CD14-positive monocyte (primary cell): ENCODE measurements around the gene ZC3H8. TPM values are rescaled to one million over a fixed set of nuclear protein-coding genes. Genes with fewer than 3 reads are reported as not detected.

Source experiments
- DNase-seq, 3 donors: peaks; one replicate each; pipeline ENCODE4 v3.0.0-alpha.2; 2011 to 2022
- H2AFZ ChIP-seq: 2 replicates; pipeline ENCODE4 v1.6.0; 2012; ENCODE audit warnings: mild to moderate bottlenecking, low read depth, low read length, inconsistent platforms; ENCODE audit not compliant: insufficient read depth, poor library complexity, severe bottlenecking
- H3K27ac ChIP-seq, 2 donors: 1 replicate in 1 of 2; 2 replicates in 1 of 2; pipeline ENCODE4 v1.5.1; 2012 to 2013; ENCODE audit warnings: low read length in 2 of 2, control low read depth in 1 of 2, inconsistent platforms in 1 of 2, low read depth in 1 of 2, mild to moderate bottlenecking in 1 of 2
- H3K27me3 ChIP-seq, 2 donors: one replicate each; pipeline versions ENCODE4 v1.6.0 to v1.6.1; 2011 to 2013; ENCODE audit warnings: low read length in 2 of 2; ENCODE audit not compliant: control insufficient read depth in 2 of 2, insufficient read depth in 2 of 2
- H3K36me3 ChIP-seq, 2 donors: replicated peaks in 1 of 2; 1 replicate in 1 of 2; 2 replicates in 1 of 2; pipeline versions ENCODE4 v1.5.1 to v1.6.1; 2012 to 2013; ENCODE audit warnings: low read length in 2 of 2, control low read depth in 1 of 2, inconsistent platforms in 1 of 2, mild to moderate bottlenecking in 1 of 2; ENCODE audit not compliant: insufficient read depth in 2 of 2, control insufficient read depth in 1 of 2
- H3K4me1 ChIP-seq, 2 donors: 1 replicate in 1 of 2; 2 replicates in 1 of 2; pipeline versions ENCODE4 v1.5.1 to v1.6.1; 2012 to 2013; ENCODE audit warnings: low read length in 2 of 2, control low read depth in 1 of 2, inconsistent platforms in 1 of 2, mild to moderate bottlenecking in 1 of 2, moderate library complexity in 1 of 2; ENCODE audit not compliant: insufficient read depth in 2 of 2, control insufficient read depth in 1 of 2
- H3K4me2 ChIP-seq: replicated peaks from 2 replicates; pipeline ENCODE3; 2012; ENCODE audit warnings: low read length, moderate library complexity, mild to moderate bottlenecking; ENCODE audit not compliant: poor library complexity, severe bottlenecking; ENCODE audit errors: extremely low read depth
- H3K4me3 ChIP-seq, 3 experiments: fragments of 200-600 bp in 1 of 3; sonication (generic) in 1 of 3; replicated peaks in 1 of 3; 1 replicate in 2 of 3; 2 replicates in 1 of 3; pipeline ENCODE4 v1.5.1; 2011 to 2013; ENCODE audit warnings: low read length in 3 of 3, mild to moderate bottlenecking in 3 of 3, control low read depth in 2 of 3, low read depth in 2 of 3, inconsistent platforms in 1 of 3, moderate library complexity in 1 of 3
- H3K79me2 ChIP-seq: 2 replicates; pipeline ENCODE4 v1.6.0; 2012; ENCODE audit warnings: mild to moderate bottlenecking, control low read depth, inconsistent platforms, low read length, moderate library complexity; ENCODE audit not compliant: insufficient read depth
- H3K9ac ChIP-seq: 2 replicates; pipeline ENCODE4 v1.6.0; 2017; ENCODE audit warnings: low read length, mild to moderate bottlenecking; ENCODE audit not compliant: insufficient read depth, poor library complexity, severe bottlenecking
- H3K9me3 ChIP-seq, 2 donors: replicated peaks in 1 of 2; 1 replicate in 1 of 2; 2 replicates in 1 of 2; pipeline versions ENCODE4 v1.5.1 to v1.6.1; 2012 to 2013; ENCODE audit warnings: low read length in 2 of 2, control low read depth in 1 of 2; ENCODE audit not compliant: control insufficient read depth in 1 of 2, insufficient read depth in 1 of 2
- H4K20me1 ChIP-seq: 2 replicates; pipeline ENCODE4 v1.6.0; 2012; ENCODE audit warnings: mild to moderate bottlenecking, low read length, control low read depth, moderate library complexity; ENCODE audit not compliant: insufficient read depth
- H3K27ac Mint-ChIP-seq, 7 donors: one replicate each; pipeline ENCODE4 v1.8.0; 2020; ENCODE audit warnings: mild to moderate bottlenecking in 7 of 7, mixed read lengths in 7 of 7, moderate library complexity in 6 of 7, inconsistent platforms in 2 of 7
- H3K27me3 Mint-ChIP-seq, 3 donors: one replicate each; pipeline ENCODE4 v1.8.0; 2021 to 2022; ENCODE audit warnings: low read depth in 3 of 3, mild to moderate bottlenecking in 3 of 3, mixed read lengths in 3 of 3, moderate library complexity in 3 of 3, inconsistent platforms in 1 of 3
- H3K36me3 Mint-ChIP-seq, 2 donors: one replicate each; pipeline ENCODE4 v1.8.0; 2020; ENCODE audit warnings: mixed read lengths in 2 of 2, inconsistent platforms in 1 of 2, mild to moderate bottlenecking in 1 of 2
- H3K4me1 Mint-ChIP-seq: one replicate; pipeline ENCODE4 v1.8.0; 2020; ENCODE audit warnings: mild to moderate bottlenecking, mixed read lengths
- H3K4me3 Mint-ChIP-seq, 2 donors: one replicate each; pipeline ENCODE4 v1.8.0; 2020; ENCODE audit warnings: mild to moderate bottlenecking in 2 of 2, mixed read lengths in 2 of 2, moderate library complexity in 1 of 2
- H3K9me3 Mint-ChIP-seq, 7 donors: one replicate each; pipeline ENCODE4 v1.8.0; 2020 to 2022; ENCODE audit warnings: mixed read lengths in 7 of 7, mild to moderate bottlenecking in 6 of 7, moderate library complexity in 6 of 7, inconsistent platforms in 2 of 7
- WGBS: methylation state at CpG from one replicate; pipeline ENCODE4 v1.1.5; 2013; ENCODE audit warnings: missing lambda C conversion rate; ENCODE audit not compliant: insufficient coverage; 5-methylcytosine and 5-hydroxymethylcytosine counted together
- intact Hi-C, 2 donors: fragments of 100-400 bp; cut with micrococcal nuclease; formaldehyde crosslinking; loops; one replicate each; pipeline versions ENCODE4 v1.15.0 to v1.15.1; 2023
- polyA plus RNA-seq, 3 donors: library from polyadenylated mRNA; depleted of rRNA in 1 of 3; unstranded in 2 of 3; stranded (reverse) in 1 of 3; fragments of 300-500 nt in 2 of 3; fragments of >200 nt in 1 of 3; fragmentation: Illumina TruSeq in 2 of 3; gene quantifications; 1 replicate in 2 of 3; 2 replicates in 1 of 3; pipeline ENCODE4 v1.2.3, GENCODE V29; 2012 to 2021
- TF ChIP-seq, protein P1 (sequence below): fragments of 200-600 bp; IDR thresholded peaks from one replicate; pipeline ENCODE4 v1.8.0; 2022; ENCODE audit warnings: antibody characterized with exemption, mild to moderate bottlenecking

The ZC3H8 gene
- polyA plus RNA-seq, 3 donors, result 2.3 to 6.9 (median 2.3) TPM

DNA sequence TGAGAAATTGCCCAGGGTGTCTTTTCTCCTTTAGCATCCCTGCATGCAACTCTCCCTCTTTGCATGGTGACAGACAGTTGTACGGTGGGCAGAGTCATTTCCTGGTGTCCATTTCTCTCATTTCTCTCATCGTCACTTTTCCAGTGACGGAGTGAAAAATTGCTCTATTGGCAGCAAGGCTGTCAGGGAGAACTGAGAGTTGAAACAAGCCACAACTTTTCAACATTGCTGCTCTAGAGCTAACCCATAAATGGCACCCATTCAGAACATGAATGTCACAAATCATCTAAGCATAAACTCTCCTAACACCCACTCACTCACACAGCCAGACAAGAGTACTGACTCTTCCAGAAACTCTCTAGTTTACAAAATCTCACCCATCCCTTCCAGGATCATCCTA lies 55.7 kb downstream of the ZC3H8 start:
- no peak overlapping the region for H3K4me3 Mint-ChIP-seq
- no peaks in the 10 kb centered on the region for H3K27me3 ChIP-seq
- intact Hi-C loops, result no loop called here
- peaks cover 14 to 17% of the 10 kb centered on the region in 2 donors for H3K9me3 ChIP-seq
- no peaks in the 10 kb centered on the region for H3K36me3 Mint-ChIP-seq
- DNase-seq, result no peak
- no peaks in the 10 kb centered on the region for H3K36me3 ChIP-seq
- no peak overlapping the region for H2AFZ ChIP-seq
- no peaks in the 10 kb centered on the region for H4K20me1 ChIP-seq
- H3K4me2 ChIP-seq, result no peak overlapping the region
- H3K79me2 ChIP-seq, result no peaks in the 10 kb centered on the region
- no peaks in the 10 kb centered on the region for H3K4me1 ChIP-seq
- no peak overlapping the region for H3K27ac Mint-ChIP-seq
- H3K27ac ChIP-seq, result no peak overlapping the region
- H3K27me3 Mint-ChIP-seq, result peaks cover 2 to 3% (median 2%) of the 10 kb centered on the region in 3 donors
- H3K9ac ChIP-seq, result no peak overlapping the region
- WGBS, result 92% methylated on average over 3 of the region's 3 CpGs
- peaks cover 14 to 30% (median 27%) of the 10 kb centered on the region in 7 donors for H3K9me3 Mint-ChIP-seq
- TF ChIP-seq, protein P1, sequence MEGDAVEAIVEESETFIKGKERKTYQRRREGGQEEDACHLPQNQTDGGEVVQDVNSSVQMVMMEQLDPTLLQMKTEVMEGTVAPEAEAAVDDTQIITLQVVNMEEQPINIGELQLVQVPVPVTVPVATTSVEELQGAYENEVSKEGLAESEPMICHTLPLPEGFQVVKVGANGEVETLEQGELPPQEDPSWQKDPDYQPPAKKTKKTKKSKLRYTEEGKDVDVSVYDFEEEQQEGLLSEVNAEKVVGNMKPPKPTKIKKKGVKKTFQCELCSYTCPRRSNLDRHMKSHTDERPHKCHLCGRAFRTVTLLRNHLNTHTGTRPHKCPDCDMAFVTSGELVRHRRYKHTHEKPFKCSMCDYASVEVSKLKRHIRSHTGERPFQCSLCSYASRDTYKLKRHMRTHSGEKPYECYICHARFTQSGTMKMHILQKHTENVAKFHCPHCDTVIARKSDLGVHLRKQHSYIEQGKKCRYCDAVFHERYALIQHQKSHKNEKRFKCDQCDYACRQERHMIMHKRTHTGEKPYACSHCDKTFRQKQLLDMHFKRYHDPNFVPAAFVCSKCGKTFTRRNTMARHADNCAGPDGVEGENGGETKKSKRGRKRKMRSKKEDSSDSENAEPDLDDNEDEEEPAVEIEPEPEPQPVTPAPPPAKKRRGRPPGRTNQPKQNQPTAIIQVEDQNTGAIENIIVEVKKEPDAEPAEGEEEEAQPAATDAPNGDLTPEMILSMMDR, result no peak
- H3K4me3 ChIP-seq, result no peak overlapping the region
- H3K4me1 Mint-ChIP-seq, result no peaks in the 10 kb centered on the region

DNA sequence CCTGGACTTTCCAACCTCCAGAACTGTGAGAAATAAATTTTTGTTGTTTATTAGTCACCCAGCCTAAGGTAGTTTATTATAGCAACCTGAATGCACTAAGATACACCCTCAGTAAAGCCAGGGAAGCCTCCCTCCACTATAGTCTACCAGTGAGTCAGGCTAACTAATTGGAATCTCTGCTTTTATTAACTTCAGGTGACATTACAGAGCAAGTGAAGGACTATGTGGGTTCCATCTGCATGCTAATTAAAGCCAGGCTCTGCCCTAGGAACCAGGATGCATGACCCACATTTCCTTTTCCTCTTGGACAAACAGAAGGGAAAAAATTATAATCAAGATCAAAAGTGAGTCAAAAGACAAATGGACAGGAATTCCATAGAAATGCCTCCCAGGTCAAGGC lies 56.1 kb downstream of the ZC3H8 start:
- no peak overlapping the region for H3K4me2 ChIP-seq
- H3K9ac ChIP-seq, result no peak overlapping the region
- no peak overlapping the region for H3K27ac ChIP-seq
- no peaks in the 10 kb centered on the region for H3K4me1 Mint-ChIP-seq
- peaks cover 2 to 3% (median 2%) of the 10 kb centered on the region in 3 donors for H3K27me3 Mint-ChIP-seq
- no peak for DNase-seq
- intact Hi-C loops, result no loop called here
- H3K9me3 Mint-ChIP-seq, result peaks cover 12 to 26% (median 23%) of the 10 kb centered on the region in 7 donors
- no peak overlapping the region for H3K4me3 ChIP-seq
- H3K79me2 ChIP-seq, result no peaks in the 10 kb centered on the region
- no peaks in the 10 kb centered on the region for H3K27me3 ChIP-seq
- H3K36me3 Mint-ChIP-seq, result no peaks in the 10 kb centered on the region
- TF ChIP-seq, protein P1, result no peak
- H3K9me3 ChIP-seq, result peaks cover 13% of the 10 kb centered on the region in 2 donors
- no peak overlapping the region for H2AFZ ChIP-seq
- H3K4me3 Mint-ChIP-seq, result no peak overlapping the region
- no peak overlapping the region for H3K27ac Mint-ChIP-seq
- no peaks in the 10 kb centered on the region for H3K36me3 ChIP-seq
- H3K4me1 ChIP-seq, result no peaks in the 10 kb centered on the region
- no peaks in the 10 kb centered on the region for H4K20me1 ChIP-seq
